Stimulated activated CD8-positive, alpha-beta memory T cell treated with anti-CD3 and anti-CD28 coated beads, Interleukin-4, amount 100 ng/mL, for 4 hours (primary cell): ENCODE measurements around the gene PAQR5.
"Not testable (repeated sequence)": the region's sequence is repeated elsewhere in the genome, so short reads cannot be mapped to it uniquely, and the experiment has no call there.

ENCODE experiments used
- DNase-seq, 2 donors: peaks; one replicate each; pipeline ENCODE4 v3.0.0-alpha.2; 2020; ENCODE audit warnings: low read depth in 2 of 2, low spot score in 1 of 2

The PAQR5 gene

GRCh38 chr15:69415381-69415780 is 116.7 kb downstream of the PAQR5 start:
- no peak for DNase-seq

GRCh38 chr15:69417581-69417980 is 118.9 kb downstream of the PAQR5 start:
- no peak for DNase-seq

DNA sequence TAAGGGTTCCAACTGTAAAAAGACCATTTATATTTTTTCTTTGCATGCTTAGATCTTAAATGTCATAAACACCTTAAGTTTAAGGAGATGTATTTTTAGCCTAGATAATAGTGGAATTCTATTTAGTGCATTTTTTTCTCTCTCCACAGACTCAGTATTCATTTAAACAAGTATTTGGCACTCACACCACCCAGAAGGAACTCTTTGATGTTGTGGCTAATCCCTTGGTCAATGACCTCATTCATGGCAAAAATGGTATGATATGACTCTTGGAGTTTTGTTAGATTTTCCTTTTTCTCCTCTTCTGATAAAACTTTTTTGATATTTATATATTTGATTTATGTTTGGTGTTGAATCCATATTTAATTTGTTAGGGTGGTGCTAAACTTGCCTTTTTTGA is 122.8 kb downstream of the PAQR5 start:
- no peak for DNase-seq

GRCh38 chr15:69422336-69422895 is 123.7 kb downstream of the PAQR5 start:
- DNase-seq = no peak

DNA sequence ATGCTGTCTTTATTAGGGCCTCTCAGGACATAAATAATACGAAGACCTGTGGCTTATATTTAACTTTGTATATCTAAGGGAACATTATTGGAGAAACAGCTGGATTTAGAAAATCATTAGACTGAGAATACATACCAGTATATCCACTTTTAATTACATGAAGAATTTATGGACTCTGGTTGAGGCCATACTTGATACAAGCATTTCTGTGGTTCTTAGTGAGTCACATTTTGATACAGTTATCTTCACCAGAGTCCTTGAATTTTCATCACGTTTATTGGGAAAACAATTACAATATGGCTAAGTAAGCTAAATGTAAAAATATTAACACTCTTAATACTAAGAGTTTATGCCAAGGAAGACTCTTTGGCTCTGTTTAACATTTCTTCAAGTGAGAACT is 125.3 kb downstream of the PAQR5 start:
- DNase-seq = no peak

DNA sequence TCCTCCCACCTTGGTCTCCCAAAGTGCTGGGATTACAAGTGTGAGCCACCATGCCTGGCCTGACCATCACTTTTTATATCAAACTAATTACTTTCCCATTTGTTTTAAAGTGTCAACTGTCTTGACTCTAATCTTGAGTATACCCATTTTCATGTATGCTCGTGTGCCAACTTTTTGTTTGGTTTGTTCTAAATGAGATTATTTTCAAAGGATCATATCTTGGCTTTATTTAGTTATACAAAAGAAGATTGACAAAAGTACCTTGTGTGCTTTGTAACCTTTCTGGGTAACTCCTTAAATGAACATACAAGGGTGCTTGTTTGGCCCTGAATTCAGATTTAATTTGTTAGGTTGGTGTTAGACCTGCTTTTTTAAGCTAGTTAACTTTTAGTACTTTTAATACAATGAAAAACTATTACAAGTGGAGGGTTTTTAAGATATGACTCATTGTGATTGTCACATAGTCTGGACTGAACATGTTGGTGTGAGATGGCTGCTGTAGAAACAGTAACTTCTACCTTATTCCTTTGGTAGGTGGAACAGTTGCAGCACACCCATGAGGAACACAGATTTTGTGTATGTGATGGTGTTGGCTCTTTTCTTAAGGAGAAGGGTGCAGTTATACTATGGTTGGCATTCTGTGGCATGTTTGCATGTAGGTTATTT is 126.2 kb downstream of the PAQR5 start:
- no peak for DNase-seq

- DNase-seq = no peak
Observed at GRCh38 chr15:69433831-69434230, 135.1 kb downstream of the PAQR5 start.

DNA sequence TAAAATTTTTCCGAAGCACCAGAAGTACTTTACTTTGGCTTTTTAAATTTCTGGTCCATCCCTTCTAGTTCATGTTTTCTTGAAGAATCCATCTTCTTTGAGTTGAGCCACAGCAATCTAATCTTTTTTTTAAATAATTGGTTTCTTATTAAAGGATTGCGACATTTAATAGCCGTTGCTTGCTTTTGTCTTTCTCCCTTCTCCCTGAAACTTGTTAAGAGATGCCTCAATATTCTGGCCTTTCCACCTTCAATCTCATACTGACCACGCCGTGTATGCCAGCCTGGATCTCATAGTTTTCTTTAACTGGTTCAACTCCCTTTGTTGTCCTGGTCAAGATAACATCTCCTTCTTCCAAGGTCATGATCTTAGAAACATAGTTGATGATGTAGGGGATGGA is 135.5 kb downstream of the PAQR5 start:
- DNase-seq = no peak

GRCh38 chr15:69434679-69435078 is 136.0 kb downstream of the PAQR5 start:
- DNase-seq = no peak

DNA sequence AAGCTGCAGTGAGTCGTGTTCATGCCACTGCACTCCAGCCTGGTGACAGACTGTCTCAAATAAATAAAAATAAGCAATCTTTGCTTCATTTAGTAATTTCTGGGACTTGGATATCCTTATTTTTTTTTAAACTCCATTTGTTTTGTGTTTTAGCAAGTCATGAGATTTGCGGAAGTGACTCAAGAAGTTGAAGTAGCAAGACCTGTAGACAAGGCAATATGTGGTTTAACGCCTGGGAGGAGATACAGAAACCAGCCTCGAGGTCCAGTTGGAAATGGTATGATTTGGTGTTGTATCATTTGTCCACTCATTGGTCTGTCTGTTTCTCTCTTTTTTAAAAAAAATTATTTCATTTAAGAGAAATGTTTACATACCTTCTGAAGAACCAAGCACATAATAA is 137.3 kb downstream of the PAQR5 start:
- no peak for DNase-seq

- no peak for DNase-seq
Observed at GRCh38 chr15:69436951-69437350, 138.2 kb downstream of the PAQR5 start.

- DNase-seq = no peak
Observed at GRCh38 chr15:69439623-69440022, 140.9 kb downstream of the PAQR5 start.

GRCh38 chr15:69443032-69443611 is 144.4 kb downstream of the PAQR5 start:
- no peak for DNase-seq

DNA sequence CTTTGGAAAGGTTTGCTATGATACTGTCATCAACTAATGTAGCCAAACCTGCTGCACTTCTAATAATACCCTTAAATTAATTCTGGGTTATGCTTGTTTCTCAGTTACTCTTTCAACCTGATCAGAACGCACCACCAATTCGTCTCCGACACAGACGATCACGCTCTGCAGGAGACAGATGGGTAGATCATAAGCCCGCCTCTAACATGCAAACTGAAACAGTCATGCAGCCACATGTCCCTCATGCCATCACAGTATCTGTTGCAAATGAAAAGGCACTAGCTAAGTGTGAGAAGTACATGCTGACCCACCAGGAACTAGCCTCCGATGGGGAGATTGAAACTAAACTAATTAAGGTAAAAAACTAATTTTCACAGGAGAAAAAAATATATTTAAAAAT is 146.0 kb downstream of the PAQR5 start:
- DNase-seq = no peak

DNA sequence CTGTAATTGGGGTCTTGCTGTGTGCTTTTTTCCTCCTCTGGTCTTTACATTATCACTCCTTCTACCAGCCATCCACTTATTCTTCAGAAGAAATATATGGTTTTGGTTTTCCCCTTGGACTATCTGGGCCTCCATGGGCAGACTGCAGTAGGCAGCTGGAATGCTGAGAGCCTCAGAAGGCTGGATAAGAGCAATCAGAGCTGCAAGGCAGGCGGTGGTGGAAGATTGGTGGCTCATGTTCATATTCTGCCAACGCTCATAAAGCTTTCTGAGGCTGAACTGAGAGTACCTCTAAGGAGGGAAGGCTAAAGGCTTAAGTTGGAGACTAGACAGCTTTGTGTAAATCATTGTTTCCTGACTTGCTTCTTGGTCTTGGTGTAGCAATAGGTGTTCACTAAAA is 148.2 kb downstream of the PAQR5 start:
- DNase-seq = no peak

DNA sequence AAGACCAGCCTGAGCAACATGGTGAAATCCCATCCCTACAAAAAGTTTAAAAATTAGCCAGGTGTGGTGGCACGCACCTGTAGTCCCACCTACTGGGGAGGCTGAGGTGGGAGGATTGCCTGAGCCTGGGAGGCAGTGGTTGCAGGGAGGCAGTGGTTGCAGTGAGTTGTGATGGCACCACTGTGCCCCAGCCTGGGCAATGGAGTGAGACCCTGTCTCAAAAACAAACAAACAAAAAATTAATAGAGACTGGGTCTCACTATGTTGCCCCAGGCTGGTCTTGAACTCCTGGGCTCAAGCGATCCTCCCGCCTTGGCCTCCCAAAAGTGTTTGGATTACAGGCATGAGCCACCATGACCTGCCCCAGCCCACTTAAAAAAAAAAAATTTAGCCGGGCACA is 151.5 kb downstream of the PAQR5 start:
- DNase-seq = not testable (repeated sequence)

DNA sequence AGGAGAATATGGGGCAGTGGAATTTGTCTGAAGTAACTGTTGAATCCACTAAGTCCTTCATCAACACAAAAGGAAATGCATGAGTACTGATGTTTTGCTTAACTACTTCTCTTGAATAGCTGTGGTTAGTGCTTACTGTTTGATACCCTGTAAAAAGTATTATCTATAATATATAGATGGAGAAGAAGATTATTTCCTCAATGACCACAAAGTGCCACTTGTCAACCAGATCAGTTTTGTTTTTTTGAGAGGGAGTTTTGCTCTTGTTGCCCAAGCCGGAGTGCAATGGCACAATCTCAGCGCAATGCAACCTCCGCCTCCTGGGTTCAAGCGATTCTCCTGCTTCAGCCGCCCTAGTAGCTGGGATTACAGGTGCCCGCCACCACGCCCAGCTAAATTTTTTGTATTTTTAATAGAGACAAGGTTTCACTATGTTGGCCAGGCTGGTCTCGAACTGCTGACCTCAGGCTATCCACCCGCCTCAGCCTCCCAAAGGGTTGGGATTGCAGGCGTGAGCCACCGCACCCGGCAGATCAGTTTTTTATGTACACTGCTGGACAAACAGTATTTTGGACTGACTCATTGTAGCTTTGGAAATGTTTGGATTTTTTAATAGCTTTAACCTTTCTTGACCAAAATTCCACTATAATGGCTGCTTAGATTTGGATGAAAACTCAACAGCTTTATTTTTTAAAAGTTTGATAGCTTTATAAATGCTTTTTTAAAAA is 152.4 kb downstream of the PAQR5 start:
- no peak for DNase-seq

GRCh38 chr15:69451951-69452691 is 153.4 kb downstream of the PAQR5 start:
- DNase-seq = no peak

- peak; percentile 88 to 91 for DNase-seq
Observed at GRCh38 chr15:69452692-69453521, 154.2 kb downstream of the PAQR5 start, which contains the start of gene RPLP1. Gene RPLP1 (plus strand): TSS chr15:69452818. CDS start chr15:69452949, 131 bp downstream.

GRCh38 chr15:69454953-69455352 is 156.2 kb downstream of the PAQR5 start:
- no peak for DNase-seq
